Psoas muscle (tissue), 8 donors: ENCODE measurements around the gene MPP2. TPM values are rescaled to one million over a fixed set of nuclear protein-coding genes. Genes with fewer than 3 reads are reported as not detected.

ENCODE experiments used
- ATAC-seq, 4 donors: fragments of 200-7000 bp; cut with Tn5 transposase; one replicate each; pipeline ENCODE4 v1.9.1; 2020; ENCODE audit warnings: moderate library complexity in 3 of 4, mild to moderate bottlenecking in 2 of 4
- DNase-seq, 2 donors: peaks; one replicate each; pipeline ENCODE4 v3.0.0-alpha.2; 2020
- H3K27ac ChIP-seq: fragments of 200-600 bp; one replicate; pipeline ENCODE4 v1.8.0; 2022
- H3K27me3 ChIP-seq, 3 donors: fragments of 200-600 bp in 1 of 3; one replicate each; pipeline versions ENCODE4 v1.6.1 to v1.8.0; 2013 to 2022; ENCODE audit warnings: low read length in 2 of 3, mild to moderate bottlenecking in 2 of 3, moderate library complexity in 1 of 3; ENCODE audit not compliant: insufficient read depth in 3 of 3
- H3K36me3 ChIP-seq, 2 donors: fragments of 200-600 bp in 1 of 2; one replicate each; pipeline versions ENCODE4 v1.6.1 to v1.8.0; 2013 to 2022; ENCODE audit warnings: low read depth in 1 of 2, mild to moderate bottlenecking in 1 of 2, moderate library complexity in 1 of 2; ENCODE audit not compliant: insufficient read depth in 1 of 2
- H3K4me1 ChIP-seq: fragments of 200-600 bp; one replicate; pipeline ENCODE4 v1.8.0; 2022
- H3K4me3 ChIP-seq: fragments of 200-600 bp; one replicate; pipeline ENCODE4 v1.8.0; 2022; ENCODE audit warnings: mild to moderate bottlenecking
- H3K9me3 ChIP-seq: fragments of 200-600 bp; one replicate; pipeline ENCODE4 v1.8.0; 2022
- CTCF ChIP-seq: fragments of 200-600 bp; IDR thresholded peaks from one replicate; pipeline ENCODE4 v1.8.0; 2022; ENCODE audit warnings: antibody characterized with exemption
- WGBS, 3 donors: extraction: QIAGEN DNeasy Blood & Tissue Kit; methylation state at CpG; one replicate each; pipeline versions ENCODE4 v1.1.6 to v1.1.7; 2013; 5-methylcytosine and 5-hydroxymethylcytosine counted together
- intact Hi-C, 2 donors: fragments of 100-400 bp; cut with DNase I; formaldehyde crosslinking; loops; one replicate each; pipeline versions ENCODE4 v1.11.0 to v1.14.2; 2022
- polyA plus RNA-seq, 3 donors: library from polyadenylated mRNA; stranded (reverse); fragments of 200-250 nt; gene quantifications; one replicate each; pipeline ENCODE4 v1.2.3, GENCODE V29; 2013
- total RNA-seq, 4 donors: library from RNA; stranded (reverse); fragmentation: NEBNext Ultra II Directional in 2 of 4; extraction: Animal tissue kit (Norgen Biotek cat#: 25700) in 2 of 4; gene quantifications; one replicate each; pipeline versions ENCODE4 v1.2.1 to v1.2.4, GENCODE V29; 2021 to 2023
- donor health status: healthy with polysubstance abuse.
- donor health status: DM: no; HTN: no; CAD: no; lungs with moderate emphysema.
- donor health status: Bipolar disorder and iron deficiency.
- donor health status: healthy.
- donor health status: DM: yes; HTN: yes; CAD: no.
- donor health status: DM: no; HTN: no; CAD: no.
- donor health status: DM: no; HTN: no; CAD: no.
- donor health status: DM: yes; HTN: yes; CAD: no.

The MPP2 gene
- total and polyA plus RNA-seq, 7 donors = 0.19 to 1.6 (median 0.42) TPM

- intact Hi-C loops = loop anchor here in 1 of 2 donors (5.0 kb wide), 1 partner anchor 49 kb away; no protein-coding TSS in a partner anchor
- Histone ChIP-seq H3K9me3 (no peaks in the 10 kb centered on the region), H3K4me3 (no peak overlapping the region), H3K4me1 (no peaks in the 10 kb centered on the region), H3K27me3 (no peaks in the 10 kb centered on the region), H3K27ac (no peak overlapping the region), H3K36me3 (no peaks in the 10 kb centered on the region)
- ATAC-seq = no peak
- no peak for TF ChIP-seq CTCF
- WGBS, 3 donors = 74 to 83% (median 79%) methylated on average over 4 of the region's 4 CpGs
- DNase-seq = no peak
Observed at GRCh38 chr17:43888548-43888947, 18.8 kb downstream of the MPP2 start.

- Histone ChIP-seq H3K36me3 (no peaks in the 10 kb centered on the region), H3K4me1 (peaks cover 11% of the 10 kb centered on the region), H3K4me3 (no peak overlapping the region), H3K27me3 (no peaks in the 10 kb centered on the region), H3K27ac (no peak overlapping the region), H3K9me3 (no peaks in the 10 kb centered on the region)
- intact Hi-C loops = loop anchor here in 1 of 2 donors (5.0 kb wide), 1 partner anchor 44 kb away; no protein-coding TSS in a partner anchor
- DNase-seq (no peak), ATAC-seq (no peak)
- 80 to 83% (median 81%) methylated on average over 10 to 14 of the region's 14 CpGs for WGBS, 3 donors
- no peak for TF ChIP-seq CTCF
Observed at GRCh38 chr17:43882761-43883415, 24.4 kb downstream of the MPP2 start.

- Histone ChIP-seq H3K36me3 (no peaks in the 10 kb centered on the region), H3K27ac (no peak overlapping the region), H3K9me3 (no peaks in the 10 kb centered on the region), H3K4me1 (peaks cover 11% of the 10 kb centered on the region), H3K27me3 (no peaks in the 10 kb centered on the region), H3K4me3 (no peak overlapping the region)
- ATAC-seq (no peak), DNase-seq (no peak)
- intact Hi-C loops = loop anchor here in 1 of 2 donors (5.0 kb wide), 1 partner anchor 45 kb away; no protein-coding TSS in a partner anchor
- 90 to 93% (median 93%) methylated on average over 24 to 27 of the region's 27 CpGs for WGBS, 3 donors
- no peak for TF ChIP-seq CTCF
Observed at GRCh38 chr17:43881758-43882505, 25.4 kb downstream of the MPP2 start.

GRCh38 chr17:43881181-43881580 is 26.2 kb downstream of the MPP2 start:
- DNase-seq (no peak), ATAC-seq (no peak)
- intact Hi-C loops = loop anchor here in 1 of 2 donors (5.0 kb wide), 1 partner anchor 46 kb away; no protein-coding TSS in a partner anchor
- 91 to 96% (median 92%) methylated on average over 10 to 12 of the region's 12 CpGs for WGBS, 3 donors
- Histone ChIP-seq H3K4me1 (peaks cover 11% of the 10 kb centered on the region), H3K4me3 (no peak overlapping the region), H3K36me3 (no peaks in the 10 kb centered on the region), H3K27ac (no peak overlapping the region), H3K9me3 (no peaks in the 10 kb centered on the region), H3K27me3 (no peaks in the 10 kb centered on the region)
- no peak for TF ChIP-seq CTCF
